ENCODE data around the gene DROSHA. TPM values are rescaled to one million over a fixed set of nuclear protein-coding genes. Genes with fewer than 3 reads are reported as not detected.

Gene DROSHA
- polyA plus RNA-seq, 1 experiment, result 27.6 TPM

- Histone ChIP-seq H3K27me3 (ENCODE audit: control insufficient read depth, insufficient read depth, low read length) (no peaks in the 10 kb centered on the region), H3K36me3 (ENCODE audit: control insufficient read depth, insufficient read depth, low read length) (no peaks in the 10 kb centered on the region), H3K4me3 (ENCODE audit: low read depth, low read length) (no peak overlapping the region)
- ChIA-PET CTCF (interaction anchor here (1.2 to 1.3 kb wide), 3 partner anchors 83 to 198 kb away, joined by 3 to 4 read pairs (median 3); no protein-coding TSS in a partner anchor), POLR2A (no interaction called here)
- TF ChIP-seq CTCF (IDR thresholded peaks at IDR 0.05; ENCODE audit: insufficient read depth, low read depth, low read length), result no peak
- DNase-seq (ENCODE audit: low read depth), result no peak
Observed at GRCh38 chr5:31412324-31412723, 119.6 kb downstream of the DROSHA start.

GRCh38 chr5:31410089-31410488, 121.8 kb downstream of the DROSHA start:
- POLR2A ChIA-PET, result no interaction called here
- DNase-seq (ENCODE audit: low read depth), result no peak
- CTCF ChIA-PET, result interaction anchor here (1.0 to 1.2 kb wide), 2 partner anchors 43 to 77 kb away, joined by 3 read pairs; no protein-coding TSS in a partner anchor
- Histone ChIP-seq H3K4me3 (ENCODE audit: low read depth, low read length) (no peak overlapping the region), H3K36me3 (ENCODE audit: control insufficient read depth, insufficient read depth, low read length) (peaks cover 2% of the 10 kb centered on the region; the same call in 1 of the 2 replicates), H3K27me3 (ENCODE audit: control insufficient read depth, insufficient read depth, low read length) (no peaks in the 10 kb centered on the region)
- TF ChIP-seq CTCF (IDR thresholded peaks at IDR 0.05; ENCODE audit: insufficient read depth, low read depth, low read length), result no peak

- H3K4me3 ChIP-seq (ENCODE audit: low read depth, low read length), result no peak overlapping the region
- POLR2A ChIA-PET, result no interaction called here
- DNase-seq (ENCODE audit: low read depth), result peak; percentile 54
- H3K27me3 ChIP-seq (ENCODE audit: control insufficient read depth, insufficient read depth, low read length), result no peaks in the 10 kb centered on the region
- H3K36me3 ChIP-seq (ENCODE audit: control insufficient read depth, insufficient read depth, low read length), result peaks cover 2% of the 10 kb centered on the region; the same call in 1 of the 2 replicates
- CTCF ChIA-PET, result interaction anchor here (0.6 to 1.2 kb wide), 2 partner anchors 42 to 45 kb away, joined by 3 read pairs; no protein-coding TSS in a partner anchor
- no peak for TF ChIP-seq CTCF (IDR thresholded peaks at IDR 0.05; ENCODE audit: insufficient read depth, low read depth, low read length)
Observed at GRCh38 chr5:31408814-31409213, 123.1 kb downstream of the DROSHA start.

GRCh38 chr5:31407921-31408693, 123.8 kb downstream of the DROSHA start:
- TF ChIP-seq CTCF (IDR thresholded peaks at IDR 0.05; ENCODE audit: insufficient read depth, low read depth, low read length), result no peak
- CTCF ChIA-PET, result interaction anchor here (0.6 to 1.2 kb wide), 2 partner anchors 10 to 79 kb away, joined by 3 to 5 read pairs; no protein-coding TSS in a partner anchor
- Histone ChIP-seq H3K4me3 (ENCODE audit: low read depth, low read length) (no peak overlapping the region), H3K36me3 (ENCODE audit: control insufficient read depth, insufficient read depth, low read length) (peaks cover 2% of the 10 kb centered on the region; the same call in 1 of the 2 replicates), H3K27me3 (ENCODE audit: control insufficient read depth, insufficient read depth, low read length) (no peaks in the 10 kb centered on the region)
- POLR2A ChIA-PET, result no interaction called here
- peak; percentile 32 for DNase-seq (ENCODE audit: low read depth)

- ChIA-PET POLR2A (no interaction called here), CTCF (no interaction called here)
- TF ChIP-seq CTCF (IDR thresholded peaks at IDR 0.05; ENCODE audit: insufficient read depth, low read depth, low read length), result no peak
- DNase-seq (ENCODE audit: low read depth), result no peak
- Histone ChIP-seq H3K36me3 (ENCODE audit: control insufficient read depth, insufficient read depth, low read length) (peaks cover 5% of the 10 kb centered on the region), H3K4me3 (ENCODE audit: low read depth, low read length) (no peak overlapping the region), H3K27me3 (ENCODE audit: control insufficient read depth, insufficient read depth, low read length) (no peaks in the 10 kb centered on the region)
Observed at GRCh38 chr5:31404325-31404724, 127.6 kb downstream of the DROSHA start.

Measured in BJ (cell line).